Pancreas (tissue), 10 donors: ENCODE results near the gene CINP. TPM values are rescaled to one million over a fixed set of nuclear protein-coding genes. Genes with fewer than 3 reads are reported as not detected.
A peak's percentile ranks its signal among the peaks of the same experiment; 100 is the strongest.

Source experiments
- ATAC-seq, 4 donors: fragments of 200-7000 bp; cut with Tn5 transposase; one replicate each; pipeline versions ENCODE4 v1.8.0 to v1.9.1; 2020; ENCODE audit warnings: mild to moderate bottlenecking in 4 of 4, moderate library complexity in 4 of 4
- DNase-seq, 6 donors: peaks; one replicate each; pipeline ENCODE4 v3.0.0-alpha.2; 2020
- FAIRE-seq: peaks from 2 replicates; lab custom pipeline; 2012; peaks lifted over from hg19 to GRCh38; lab: Jason Lieb, UNC
- H3K27ac ChIP-seq, 4 donors: fragments of 200-600 bp; sonication (generic); 1 replicate in 3 of 4; 2 replicates in 1 of 4; pipeline versions ENCODE4 v1.5.0 to v1.8.0; 2020
- H3K27me3 ChIP-seq, 4 donors: fragments of 200-600 bp; one replicate each; pipeline ENCODE4 v1.8.0; 2021
- H3K36me3 ChIP-seq, 3 donors: fragments of 200-600 bp; sonication (generic) in 1 of 3; one replicate each; pipeline versions ENCODE4 v1.5.0 to v1.8.0; 2020 to 2021
- H3K4me1 ChIP-seq, 3 donors: fragments of 200-600 bp; one replicate each; pipeline ENCODE4 v1.8.0; 2021
- H3K4me3 ChIP-seq, 4 donors: fragments of 200-600 bp; sonication (generic) in 2 of 4; one replicate each; pipeline versions ENCODE4 v1.5.0 to v1.8.0; 2020 to 2021
- H3K9me3 ChIP-seq, 4 donors: fragments of 200-600 bp; one replicate each; pipeline ENCODE4 v1.8.0; 2021
- CTCF ChIP-seq, 4 donors: fragments of 200-600 bp; sonication (generic) in 3 of 4; IDR thresholded peaks; one replicate each; pipeline versions ENCODE4 v1.5.0 to v1.8.0; 2021; ENCODE audit warnings: antibody characterized with exemption in 4 of 4
- WGBS, 2 donors: extraction: QIAGEN DNeasy Blood & Tissue Kit; methylation state at CpG; one replicate each; pipeline ENCODE4 v1.1.7; 2013; 5-methylcytosine and 5-hydroxymethylcytosine counted together
- intact Hi-C, 3 donors: fragments of 100-400 bp; cut with DNase I; formaldehyde crosslinking; loops; one replicate each; pipeline versions ENCODE4 v1.11.1 to v1.14.2; 2022
- polyA plus RNA-seq, 2 donors: library from polyadenylated mRNA; stranded (reverse); fragments of 200-250 nt; gene quantifications; one replicate each; pipeline ENCODE4 v1.2.3, GENCODE V29; 2013
- total RNA-seq, 6 donors: library from RNA; stranded (reverse); fragmentation: NEBNext Ultra II Directional in 4 of 6; extraction: Animal tissue kit (Norgen Biotek cat#: 25700) in 4 of 6; gene quantifications; one replicate each; pipeline versions ENCODE4 v1.2.1 to v1.2.4, GENCODE V29; 2021 to 2023
- donor health status: healthy with polysubstance abuse.
- donor health status: DM: no; HTN: no; CAD: no; lungs with moderate emphysema.
- donor health status: DM: no; HTN: no; CAD: no.
- donor health status: control.
- donor health status: control.
- donor health status: Bipolar disorder and iron deficiency.
- donor health status: DM: yes; HTN: yes; CAD: no.
- donor health status: DM: no; HTN: no; CAD: no.
- donor health status: DM: no; HTN: no; CAD: no.
- donor health status: DM: yes; HTN: yes; CAD: no.

The CINP gene
- total and polyA plus RNA-seq, 8 donors, result 19.5 to 26.4 (median 24.9) TPM

- Histone ChIP-seq H3K4me1 (peaks cover 4 to 7% (median 6%) of the 10 kb centered on the region in 3 donors), H3K9me3 (no peaks in the 10 kb centered on the region), H3K27me3 (no peaks in the 10 kb centered on the region), H3K36me3 (peaks cover 0 to 13% (median 0%) of the 10 kb centered on the region in 3 donors), H3K4me3 (no peak overlapping the region), H3K27ac (no peak overlapping the region)
- 81 to 89% methylated on average over 9 of the region's 9 CpGs for WGBS, 2 donors
- no peak for TF ChIP-seq CTCF (IDR thresholded peaks at IDR 0.05)
- intact Hi-C loops, result no loop called here
- FAIRE-seq, result no peak
- no peak for ATAC-seq
- peak in 1 of 6 donors; percentile 28 for DNase-seq
These were observed 36.8 kb downstream of the CINP start for GRCh38 chr14:102325791-102326345.

- intact Hi-C loops, result no loop called here
- FAIRE-seq (no peak), ATAC-seq (peak in 2 of 4 donors; percentile 32 to 39)
These were observed 39.6 kb downstream of the CINP start for GRCh38 chr14:102323102-102323501.

GRCh38 chr14:102321456-102322422 is 41.0 kb downstream of the CINP start:
- no peaks in the 10 kb centered on the region for H3K9me3 ChIP-seq
- no peak overlapping the region for H3K4me3 ChIP-seq
- intact Hi-C loops, result no loop called here
- peaks cover 0 to 11% (median 0%) of the 10 kb centered on the region in 3 donors for H3K36me3 ChIP-seq
- no peak overlapping the region for H3K27ac ChIP-seq
- peaks cover 6 to 12% (median 10%) of the 10 kb centered on the region in 3 donors for H3K4me1 ChIP-seq
- no peaks in the 10 kb centered on the region for H3K27me3 ChIP-seq
- ATAC-seq (no peak), FAIRE-seq (no peak), DNase-seq (peak in 1 of 6 donors; percentile 34)
- TF ChIP-seq CTCF (IDR thresholded peaks at IDR 0.05), result no peak
- WGBS, 2 donors, result 67 to 75% methylated on average over 12 of the region's 12 CpGs

More at GRCh38 chr14:102323102-102323501, 39.6 kb downstream of the CINP start:
- peak in 4 of 6 donors; percentile 48 to 74 (median 62) for DNase-seq
- Histone ChIP-seq H3K9me3 (no peaks in the 10 kb centered on the region), H3K27ac (no peak overlapping the region), H3K27me3 (no peaks in the 10 kb centered on the region), H3K36me3 (peaks cover 0 to 13% (median 0%) of the 10 kb centered on the region in 3 donors), H3K4me1 (peaks cover 6 to 12% (median 10%) of the 10 kb centered on the region in 3 donors), H3K4me3 (no peak overlapping the region)
- WGBS, 2 donors, result 29 to 31% methylated on average over 8 of the region's 8 CpGs
- peak in 1 of 4 donors; percentile 47 for TF ChIP-seq CTCF (IDR thresholded peaks at IDR 0.05)

DNA sequence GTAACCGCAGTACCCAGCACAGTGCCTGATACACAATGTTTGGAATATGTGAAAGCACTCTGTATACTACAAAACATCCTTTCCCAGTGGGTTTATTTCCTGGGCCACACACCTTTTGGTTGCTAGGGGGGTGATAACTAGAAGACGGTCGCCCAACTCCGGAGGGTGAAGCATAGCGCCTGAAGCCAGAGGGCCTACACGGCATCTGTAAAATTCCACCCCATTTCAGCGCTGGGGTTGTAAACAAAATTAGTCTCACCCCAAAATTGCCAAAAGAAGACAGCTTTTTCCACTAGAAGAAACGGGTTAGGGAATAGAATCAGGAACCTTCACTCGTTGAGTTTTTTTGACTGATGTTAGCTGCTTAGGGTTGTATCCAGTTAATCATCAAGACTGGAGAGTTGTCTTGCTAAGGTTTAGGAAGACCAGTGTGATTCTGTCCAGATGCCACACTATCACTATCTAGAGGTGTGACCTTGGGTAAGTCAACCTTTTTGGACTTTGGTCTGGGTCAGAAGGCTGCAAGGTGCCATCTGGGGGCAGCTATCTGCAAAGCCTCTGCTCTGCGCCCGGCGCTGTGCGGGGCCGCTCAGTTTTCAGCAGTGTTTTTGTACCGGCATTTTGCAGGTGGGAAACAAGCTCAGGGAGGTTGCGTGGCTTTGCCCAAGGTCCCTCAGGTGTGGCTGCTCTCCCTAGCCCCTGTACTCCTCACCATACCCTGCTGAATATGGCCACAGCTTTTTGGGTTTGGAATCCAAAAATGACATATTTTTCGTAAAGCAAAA is 41.8 kb downstream of the CINP start:
- peak overlapping the region in 3 of 4 donors; percentile 59 to 82 (median 76) for H3K4me3 ChIP-seq

More for the DNA sequence above, 41.8 kb downstream of the CINP start:
- DNase-seq (peak in 1 of 6 donors; percentile 53), FAIRE-seq (no peak), ATAC-seq (no peak)
- H3K27ac ChIP-seq, result peak overlapping the region in 2 of 4 donors; percentile 88 to 90
- peaks cover 0 to 2% (median 0%) of the 10 kb centered on the region in 3 donors for H3K36me3 ChIP-seq
- 51 to 57% methylated on average over 17 of the region's 17 CpGs for WGBS, 2 donors
- TF ChIP-seq CTCF (IDR thresholded peaks at IDR 0.05), result no peak
- H3K27me3 ChIP-seq, result no peaks in the 10 kb centered on the region
- no peaks in the 10 kb centered on the region for H3K9me3 ChIP-seq
- peaks cover 6 to 17% (median 10%) of the 10 kb centered on the region in 3 donors for H3K4me1 ChIP-seq
- intact Hi-C loops, result no loop called here
